Activated CD4-positive, alpha-beta T cell treated with anti-CD3 and anti-CD28 coated beads for 1 hour (primary cell): ENCODE measurements around the gene HLA-DOA.

Experiments
- DNase-seq: peaks from one replicate; pipeline ENCODE4 v3.0.0-alpha.2; 2020

HLA-DOA gene

GRCh38 chr6:32977272-32977952 lies 32.0 kb downstream of the HLA-DOA start:
- no peak for DNase-seq

- no peak for DNase-seq
Observed at GRCh38 chr6:32976334-32977069, 32.9 kb downstream of the HLA-DOA start.

GRCh38 chr6:32975886-32976285 lies 33.5 kb downstream of the HLA-DOA start:
- DNase-seq, result no peak

- DNase-seq, result no peak
Observed at GRCh38 chr6:32974541-32975308, 34.7 kb downstream of the HLA-DOA start.

- DNase-seq, result no peak
Observed at GRCh38 chr6:32974016-32974333, 35.4 kb downstream of the HLA-DOA start.

GRCh38 chr6:32973144-32974015 lies 36.0 kb downstream of the HLA-DOA start:
- DNase-seq, result peak; percentile 49

- no peak for DNase-seq
Observed at GRCh38 chr6:32972353-32973143, 36.8 kb downstream of the HLA-DOA start.

- DNase-seq, result peak; percentile 100
Observed at GRCh38 chr6:32971581-32972352, 37.6 kb downstream of the HLA-DOA start.

- no peak for DNase-seq
Observed at GRCh38 chr6:32971242-32971580, 38.2 kb downstream of the HLA-DOA start.

- peak; percentile 63 for DNase-seq
Observed at GRCh38 chr6:32970413-32971241, 38.8 kb downstream of the HLA-DOA start.

- DNase-seq, result peak; percentile 51
Observed at GRCh38 chr6:32969685-32970412, 39.5 kb downstream of the HLA-DOA start.

- DNase-seq, result peak; percentile 38
Observed at GRCh38 chr6:32968867-32969684, 40.3 kb downstream of the HLA-DOA start.

GRCh38 chr6:32968093-32968866 lies 41.1 kb downstream of the HLA-DOA start, which contains the start of gene BRD2:
TSS of gene BRD2 (plus strand) at chr6:32968594. CDS start at chr6:32972899, 4,305 bp downstream.
- peak; percentile 94 for DNase-seq

GRCh38 chr6:32967151-32968091 lies 42.0 kb downstream of the HLA-DOA start:
- no peak for DNase-seq

- DNase-seq, result no peak
Observed at GRCh38 chr6:32964776-32965175, 44.6 kb downstream of the HLA-DOA start.

GRCh38 chr6:32963866-32964265 lies 45.5 kb downstream of the HLA-DOA start:
- DNase-seq, result no peak
